Activated CD4-positive, alpha-beta T cell treated with anti-CD3 and anti-CD28 coated beads for 36 hours (primary cell): Measurements from ENCODE around the gene CHP1. TPM values are rescaled to one million over a fixed set of nuclear protein-coding genes. Genes with fewer than 3 reads are reported as not detected.
"Not testable (repeated sequence)": the region's sequence is repeated elsewhere in the genome, so short reads cannot be mapped to it uniquely, and the experiment has no call there.

Source experiments
- ATAC-seq: fragments of 200-7000 bp; cut with Tn5 transposase; one replicate; pipeline ENCODE4 v1.10.0; 2021; ENCODE audit warnings: mild to moderate bottlenecking, moderate library complexity
- CTCF ChIA-PET: fragments of 350-600 bp; sonication (Branson Sonifier 250); formaldehyde crosslinking; loops from one replicate; lab custom pipeline; 2021; ENCODE audit warnings: antibody characterized with exemption; lab: Charles Lee
- POLR2A ChIA-PET: fragments of 350-600 bp; sonication (Branson Sonifier 250); formaldehyde crosslinking; loops from one replicate; lab custom pipeline; 2021; ENCODE audit warnings: antibody characterized with exemption, inconsistent platforms; lab: Charles Lee
- DNase-seq: peaks from one replicate; pipeline ENCODE4 v3.0.0-alpha.2; 2020
- H3K27ac Mint-ChIP-seq: one replicate; pipeline ENCODE4 v1.8.0; 2021; ENCODE audit warnings: mixed read lengths
- H3K27me3 Mint-ChIP-seq: one replicate; pipeline ENCODE4 v1.8.0; 2021; ENCODE audit warnings: mixed read lengths
- H3K36me3 Mint-ChIP-seq: one replicate; pipeline ENCODE4 v1.8.0; 2021; ENCODE audit warnings: low read depth, mixed read lengths
- H3K4me1 Mint-ChIP-seq: one replicate; pipeline ENCODE4 v1.8.0; 2021; ENCODE audit warnings: mixed read lengths
- H3K4me3 Mint-ChIP-seq: one replicate; pipeline ENCODE4 v1.8.0; 2021; ENCODE audit warnings: mild to moderate bottlenecking, moderate library complexity, mixed read lengths
- H3K9me3 Mint-ChIP-seq: one replicate; pipeline ENCODE4 v1.8.0; 2021; ENCODE audit warnings: low read depth, mixed read lengths
- intact Hi-C, 2 experiments: fragments of 100-400 bp; cut with DNase I in 1 of 2; cut with micrococcal nuclease in 1 of 2; formaldehyde crosslinking; loops; one replicate each; pipeline versions ENCODE4 v1.14.2 to v1.15.1; 2022 to 2024; cut with DNase I, micrococcal nuclease
- total RNA-seq, 2 experiments: library from RNA; stranded (reverse); gene quantifications; one replicate each; pipeline ENCODE4 v1.2.3, GENCODE V29; 2021

Gene CHP1
- total RNA-seq, 2 experiments from 2014 or later, result 32.7 to 34.5 TPM

DNA sequence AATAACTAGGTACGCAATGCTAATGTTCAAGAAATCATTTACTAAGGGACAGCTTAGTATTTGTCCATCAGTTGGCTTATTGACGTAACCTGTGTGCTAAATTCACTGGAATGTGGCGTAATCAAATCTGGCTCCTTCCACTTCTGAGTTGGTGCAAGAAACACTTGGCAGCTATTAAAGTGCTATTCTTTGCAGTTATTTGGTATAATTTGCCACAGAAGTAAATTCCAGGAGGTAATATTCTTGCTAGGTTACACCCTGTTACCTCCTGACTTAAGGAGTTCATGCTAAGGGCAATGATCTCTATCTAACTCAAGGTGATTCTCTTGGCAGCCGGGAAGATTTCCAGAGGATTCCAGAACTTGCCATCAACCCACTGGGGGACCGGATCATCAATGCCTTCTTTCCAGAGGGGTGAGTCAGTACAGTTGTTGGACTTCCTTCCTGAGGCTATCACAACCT is 25.5 kb downstream of the CHP1 start:
- Mint-ChIP-seq H3K27me3 (no peaks in the 10 kb centered on the region), H3K36me3 (peaks cover 3% of the 10 kb centered on the region), H3K27ac (no peak overlapping the region), H3K9me3 (no peaks in the 10 kb centered on the region), H3K4me3 (no peak overlapping the region), H3K4me1 (no peaks in the 10 kb centered on the region)
- CTCF ChIA-PET, result no interaction called here
- no peak for DNase-seq
- no peak for ATAC-seq
- intact Hi-C loops, result loop anchor here in 1 of 2 experiments (5.0 kb wide), 1 partner anchor 54 kb away; no protein-coding TSS in a partner anchor
- POLR2A ChIA-PET, result no interaction called here

DNA sequence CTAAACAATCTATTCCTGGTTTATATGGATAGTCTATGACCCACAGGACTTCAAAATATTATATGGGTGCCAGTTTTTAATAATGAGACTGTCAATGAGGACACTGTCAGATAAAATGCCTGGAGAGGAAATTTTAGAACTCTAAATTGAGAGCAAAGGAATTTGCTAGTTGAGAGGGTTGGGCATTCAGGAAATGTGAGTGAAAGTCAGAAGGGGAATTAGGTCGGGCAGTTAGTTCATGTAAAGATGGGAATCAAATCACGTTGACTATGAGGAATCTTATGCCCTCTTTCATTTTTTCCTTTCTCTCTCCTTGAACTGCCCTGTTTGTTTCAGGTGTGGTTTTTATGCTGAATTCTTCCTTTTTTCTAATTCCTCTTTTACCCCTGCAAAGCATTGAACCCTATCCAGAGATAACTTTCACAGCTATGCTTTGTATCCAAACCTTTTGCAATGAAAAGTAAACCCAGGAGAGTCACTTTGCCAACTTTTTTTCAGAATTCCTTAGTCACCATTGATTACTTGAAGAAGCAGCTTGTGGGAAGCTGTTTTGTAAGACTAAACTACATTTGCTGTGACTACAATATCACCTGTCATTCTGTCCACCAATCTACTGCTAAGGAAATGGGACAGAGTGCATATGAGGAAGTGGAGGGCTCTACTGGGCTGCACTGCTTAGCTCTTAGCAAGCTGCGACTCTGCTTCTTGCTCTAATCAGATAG is 27.8 kb downstream of the CHP1 start:
- no peak for ATAC-seq
- ChIA-PET POLR2A (no interaction called here), CTCF (interaction anchor here (0.6 to 1.2 kb wide), 4 partner anchors 39 to 240 kb away, joined by 3 read pairs; no protein-coding TSS in a partner anchor)

DNA sequence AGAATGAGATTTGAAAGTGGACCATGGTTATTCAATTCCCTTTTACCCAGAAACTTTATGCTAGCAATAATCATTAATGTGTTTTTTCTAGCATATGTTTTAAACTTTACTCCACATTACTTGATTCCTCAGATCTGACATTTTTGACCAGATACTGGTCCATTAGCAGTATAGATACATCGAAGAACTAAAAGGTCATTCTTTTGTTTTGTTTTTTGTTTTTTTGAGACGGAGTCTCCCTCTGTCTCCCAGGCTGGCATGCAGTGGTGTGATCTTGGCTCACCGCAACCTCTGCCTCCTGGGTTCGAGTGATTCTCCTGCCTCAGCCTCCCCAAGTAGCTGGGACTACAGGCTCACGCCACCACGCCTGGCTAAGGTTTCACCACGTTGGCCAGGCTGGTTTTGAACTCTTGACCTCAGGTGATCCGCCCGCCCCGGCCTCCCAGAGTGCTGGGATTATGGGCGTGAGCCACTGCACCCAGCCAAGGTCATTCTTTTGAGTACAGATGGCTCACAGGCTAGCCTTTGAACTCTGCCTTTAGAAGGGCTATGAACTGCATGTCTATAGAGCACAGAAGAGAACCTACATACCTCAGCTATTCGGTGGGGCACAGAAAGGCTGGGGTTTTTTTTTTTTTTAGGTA is 28.6 kb downstream of the CHP1 start:
- ATAC-seq (no peak), DNase-seq (no peak)
- H3K27me3 Mint-ChIP-seq, result no peaks in the 10 kb centered on the region
- intact Hi-C loops, result loop anchor here in 1 of 2 experiments (5.0 kb wide), 1 partner anchor 57 kb away; no protein-coding TSS in a partner anchor
- H3K36me3 Mint-ChIP-seq, result peaks cover 7% of the 10 kb centered on the region
- no peaks in the 10 kb centered on the region for H3K4me1 Mint-ChIP-seq
- POLR2A ChIA-PET, result no interaction called here
- no peaks in the 10 kb centered on the region for H3K9me3 Mint-ChIP-seq
- H3K4me3 Mint-ChIP-seq, result no peak overlapping the region
- CTCF ChIA-PET, result interaction anchor here (0.6 to 1.0 kb wide), 2 partner anchors 10 to 133 kb away, joined by 3 read pairs; no protein-coding TSS in a partner anchor
- no peak overlapping the region for H3K27ac Mint-ChIP-seq

More for the DNA sequence above, 27.8 kb downstream of the CHP1 start:
- no peak overlapping the region for H3K27ac Mint-ChIP-seq
- no peaks in the 10 kb centered on the region for H3K27me3 Mint-ChIP-seq
- no peak for DNase-seq
- no peak overlapping the region for H3K4me3 Mint-ChIP-seq
- intact Hi-C loops, result loop anchor here in 1 of 2 experiments (5.0 kb wide), 1 partner anchor 57 kb away; no protein-coding TSS in a partner anchor
- no peaks in the 10 kb centered on the region for H3K9me3 Mint-ChIP-seq
- H3K36me3 Mint-ChIP-seq, result peaks cover 7% of the 10 kb centered on the region
- no peaks in the 10 kb centered on the region for H3K4me1 Mint-ChIP-seq

DNA sequence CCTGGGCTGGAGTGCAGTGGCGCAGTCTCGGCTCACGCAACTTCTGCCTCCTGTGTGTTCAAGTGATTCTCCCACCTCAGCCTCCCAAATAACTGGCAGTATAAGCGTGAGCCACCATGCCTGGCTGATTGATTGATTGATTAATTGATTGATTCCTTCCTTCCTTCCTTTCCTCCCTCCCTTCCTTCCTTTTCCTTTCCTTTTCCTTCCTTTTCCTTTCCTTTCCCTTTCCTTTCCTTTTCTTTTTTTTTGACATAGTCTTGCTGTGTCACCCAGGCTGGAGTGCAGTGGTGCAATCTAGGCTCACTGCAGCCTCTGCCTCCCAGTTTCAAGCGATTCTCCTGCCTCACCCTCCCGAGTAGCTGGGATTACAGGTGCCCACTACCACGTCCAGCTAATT is 29.9 kb downstream of the CHP1 start:
- H3K36me3 Mint-ChIP-seq, H3K27ac Mint-ChIP-seq, intact Hi-C loops, H3K9me3 Mint-ChIP-seq, POLR2A ChIA-PET, CTCF ChIA-PET, H3K4me1 Mint-ChIP-seq, DNase-seq, ATAC-seq, H3K4me3 Mint-ChIP-seq, H3K27me3 Mint-ChIP-seq: not testable (repeated sequence)

DNA sequence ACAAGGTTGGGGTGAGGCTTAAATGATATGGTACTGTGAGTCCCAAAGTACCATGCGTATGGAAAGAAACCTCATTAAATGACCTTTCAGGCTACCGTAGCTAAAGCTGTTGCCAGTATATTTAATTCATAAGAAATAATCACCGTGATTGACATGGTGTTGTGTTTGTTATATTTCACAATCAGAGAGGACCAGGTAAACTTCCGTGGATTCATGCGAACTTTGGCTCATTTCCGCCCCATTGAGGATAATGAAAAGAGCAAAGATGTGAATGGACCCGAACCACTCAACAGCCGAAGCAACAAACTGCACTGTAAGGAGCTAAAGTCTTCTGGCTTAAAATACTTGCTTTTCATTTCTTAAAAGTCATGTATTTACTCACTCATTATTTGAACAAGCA is 31.5 kb downstream of the CHP1 start:
- Mint-ChIP-seq H3K27ac (no peak overlapping the region), H3K9me3 (no peaks in the 10 kb centered on the region), H3K36me3 (peaks cover 10% of the 10 kb centered on the region), H3K4me3 (no peak overlapping the region), H3K27me3 (no peaks in the 10 kb centered on the region), H3K4me1 (no peaks in the 10 kb centered on the region)
- ATAC-seq (no peak), DNase-seq (no peak)
- CTCF ChIA-PET, result no interaction called here
- intact Hi-C loops, result no loop called here
- POLR2A ChIA-PET, result no interaction called here

DNA sequence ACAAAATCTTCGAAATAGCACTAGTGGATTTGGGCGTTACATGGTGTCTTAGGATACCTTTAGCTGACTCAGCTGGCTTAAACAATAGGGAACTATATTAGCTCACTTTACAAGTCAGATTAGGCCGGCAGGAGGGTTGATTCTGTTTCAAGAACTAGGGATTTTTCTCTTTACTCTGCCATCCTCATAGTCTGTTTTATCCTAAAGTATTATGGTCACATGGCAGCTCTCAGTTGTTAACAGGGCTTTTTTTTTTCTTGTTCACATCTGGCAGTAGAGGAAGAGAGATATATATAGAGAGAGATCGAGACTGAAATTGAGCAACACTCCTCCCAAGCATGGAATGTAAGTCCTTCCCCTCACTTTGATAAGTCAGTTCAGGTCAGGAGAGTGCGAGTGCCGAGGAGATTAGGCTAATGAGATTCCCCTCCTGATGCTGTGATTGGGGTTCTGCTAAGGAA is 32.9 kb downstream of the CHP1 start:
- Mint-ChIP-seq H3K36me3 (peaks cover 12% of the 10 kb centered on the region), H3K27me3 (no peaks in the 10 kb centered on the region), H3K4me3 (no peak overlapping the region), H3K27ac (no peak overlapping the region), H3K4me1 (no peaks in the 10 kb centered on the region), H3K9me3 (no peaks in the 10 kb centered on the region)
- no peak for DNase-seq
- CTCF ChIA-PET, result interaction anchor here (1.2 kb wide), 1 partner anchor 405 kb away, joined by 3 read pairs; no protein-coding TSS in a partner anchor
- intact Hi-C loops, result no loop called here
- POLR2A ChIA-PET, result no interaction called here
- no peak for ATAC-seq

DNA sequence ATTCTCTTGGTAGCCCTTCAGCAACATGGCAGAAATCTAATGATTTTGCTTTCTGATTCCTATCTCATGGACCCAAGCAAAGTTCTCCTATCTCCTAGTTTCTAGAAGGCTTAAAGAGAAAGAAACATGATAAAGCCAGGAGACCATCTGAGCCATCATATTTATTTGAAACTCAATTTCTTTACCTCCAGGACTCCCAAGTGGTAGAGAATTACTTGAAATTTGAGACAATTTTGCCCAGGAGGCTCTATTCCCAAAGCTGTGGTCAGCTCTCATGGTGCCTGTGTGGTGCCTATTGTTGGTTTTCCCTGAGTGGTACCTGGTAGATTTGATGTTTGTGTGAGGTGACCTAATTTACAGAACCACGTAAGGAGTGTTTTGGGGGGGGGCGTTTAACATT is 38.8 kb downstream of the CHP1 start:
- ATAC-seq (no peak), DNase-seq (no peak)
- H3K4me1 Mint-ChIP-seq, result no peaks in the 10 kb centered on the region
- no peak overlapping the region for H3K4me3 Mint-ChIP-seq
- CTCF ChIA-PET, result interaction anchor here (1.0 kb wide), 1 partner anchor 10 kb away, joined by 3 read pairs; no protein-coding TSS in a partner anchor
- H3K27me3 Mint-ChIP-seq, result no peaks in the 10 kb centered on the region
- no peak overlapping the region for H3K27ac Mint-ChIP-seq
- POLR2A ChIA-PET, result interaction anchor here (0.7 kb wide), 1 partner anchor 218 kb away, joined by 4 read pairs; no protein-coding TSS in a partner anchor
- H3K9me3 Mint-ChIP-seq, result no peaks in the 10 kb centered on the region
- intact Hi-C loops, result no loop called here
- H3K36me3 Mint-ChIP-seq, result peaks cover 8% of the 10 kb centered on the region

DNA sequence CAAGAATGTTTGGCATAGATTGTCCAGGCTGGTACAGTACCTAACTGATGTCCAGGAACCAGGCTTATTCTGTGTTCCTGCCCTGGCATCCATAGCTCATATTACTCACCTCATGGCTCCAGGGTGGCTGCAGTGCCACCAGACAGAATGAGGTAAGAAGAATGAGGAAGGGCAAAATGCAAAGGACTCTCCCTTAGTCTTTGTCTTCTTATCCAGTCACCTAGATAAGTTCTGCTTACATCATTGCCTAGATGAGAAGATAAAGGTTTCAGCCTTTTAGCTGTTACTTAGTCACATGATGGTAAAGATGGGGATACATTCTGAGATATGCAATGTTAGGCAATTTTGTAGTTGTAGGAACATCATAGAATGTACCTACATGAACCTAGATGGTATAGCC is 45.8 kb downstream of the CHP1 start:
- POLR2A ChIA-PET, result no interaction called here
- Mint-ChIP-seq H3K4me1 (no peaks in the 10 kb centered on the region), H3K27me3 (no peaks in the 10 kb centered on the region), H3K27ac (no peak overlapping the region), H3K4me3 (no peak overlapping the region), H3K36me3 (peaks cover 2% of the 10 kb centered on the region), H3K9me3 (no peaks in the 10 kb centered on the region)
- CTCF ChIA-PET, result interaction anchor here (1.5 kb wide), 2 partner anchors 14 to 46 kb away, joined by 3 read pairs; partner anchors contain the start of genes CHP1 and EXD1
- intact Hi-C loops, result no loop called here
- no peak for ATAC-seq
- DNase-seq, result no peak

DNA sequence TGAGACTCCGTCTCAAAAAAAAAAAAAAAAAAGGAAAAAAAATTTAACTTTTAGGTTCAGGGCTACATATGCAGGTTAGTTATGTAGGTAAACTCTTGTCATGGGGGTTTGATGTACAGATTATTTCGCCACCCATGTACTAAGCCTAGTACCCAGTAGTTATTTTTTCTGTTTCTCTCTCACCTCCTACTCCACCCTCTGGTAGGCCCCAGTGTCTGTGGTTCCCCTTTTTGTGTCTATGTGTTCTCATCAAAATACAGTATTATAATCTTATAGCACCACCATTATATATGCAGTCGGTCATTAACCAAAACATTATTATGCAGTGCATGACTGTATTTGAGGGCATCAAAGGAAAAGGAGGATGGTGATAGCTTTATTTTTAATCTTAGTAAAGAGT is 47.3 kb downstream of the CHP1 start:
- intact Hi-C loops, result no loop called here
- Mint-ChIP-seq H3K27me3 (no peaks in the 10 kb centered on the region), H3K9me3 (no peaks in the 10 kb centered on the region), H3K36me3 (peaks cover 2% of the 10 kb centered on the region), H3K4me1 (peaks cover 8% of the 10 kb centered on the region), H3K27ac (no peak overlapping the region), H3K4me3 (no peak overlapping the region)
- ChIA-PET CTCF (no interaction called here), POLR2A (no interaction called here)
- ATAC-seq (no peak), DNase-seq (no peak)

DNA sequence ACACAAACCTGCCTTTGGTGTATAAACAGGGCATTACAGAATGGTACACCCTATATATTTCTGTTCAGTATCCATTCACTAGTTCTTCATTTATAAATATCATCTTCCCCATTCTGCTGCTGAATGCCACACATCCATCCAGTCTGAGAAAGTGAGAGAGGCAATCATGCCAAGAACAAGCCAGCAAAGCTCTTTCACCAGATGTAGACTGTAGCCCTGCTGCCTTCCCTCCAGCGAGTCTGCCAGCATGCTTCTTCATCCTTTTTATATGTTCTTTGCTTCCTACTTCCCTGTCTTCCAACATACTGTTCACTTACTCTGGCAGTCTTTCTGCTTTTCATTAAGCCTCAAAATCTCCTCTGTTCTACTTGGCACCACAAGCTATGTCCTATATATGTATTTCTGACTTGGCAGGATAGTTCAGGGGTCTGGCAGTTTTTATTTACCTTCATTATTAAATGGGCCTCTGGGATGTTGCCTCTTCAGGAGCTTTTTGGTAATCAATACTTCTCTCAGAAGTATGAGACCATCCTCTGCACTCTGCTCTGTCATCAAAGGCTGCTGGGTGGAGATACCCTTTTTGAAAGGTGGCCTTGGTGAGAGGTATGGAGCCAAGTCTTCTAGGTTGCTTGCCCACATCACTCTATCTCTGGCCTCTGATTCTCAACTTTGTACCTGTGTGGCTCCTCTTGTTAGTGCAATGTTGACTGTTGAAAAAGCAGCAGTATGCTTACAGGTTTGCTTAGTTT is 48.6 kb downstream of the CHP1 start:
- H3K9me3 Mint-ChIP-seq, result no peaks in the 10 kb centered on the region
- peaks cover 10% of the 10 kb centered on the region for H3K36me3 Mint-ChIP-seq
- intact Hi-C loops, result loop anchor here (5.0 to 10.0 kb wide), 2 partner anchors 165 to 372 kb away; partner anchors contain the start of gene INO80 (in 1 of the 2)
- POLR2A ChIA-PET, result no interaction called here
- H3K4me3 Mint-ChIP-seq, result no peak overlapping the region
- CTCF ChIA-PET, result no interaction called here
- H3K27me3 Mint-ChIP-seq, result no peaks in the 10 kb centered on the region
- ATAC-seq (no peak), DNase-seq (no peak)
- H3K4me1 Mint-ChIP-seq, result peaks cover 13% of the 10 kb centered on the region
- H3K27ac Mint-ChIP-seq, result no peak overlapping the region

DNA sequence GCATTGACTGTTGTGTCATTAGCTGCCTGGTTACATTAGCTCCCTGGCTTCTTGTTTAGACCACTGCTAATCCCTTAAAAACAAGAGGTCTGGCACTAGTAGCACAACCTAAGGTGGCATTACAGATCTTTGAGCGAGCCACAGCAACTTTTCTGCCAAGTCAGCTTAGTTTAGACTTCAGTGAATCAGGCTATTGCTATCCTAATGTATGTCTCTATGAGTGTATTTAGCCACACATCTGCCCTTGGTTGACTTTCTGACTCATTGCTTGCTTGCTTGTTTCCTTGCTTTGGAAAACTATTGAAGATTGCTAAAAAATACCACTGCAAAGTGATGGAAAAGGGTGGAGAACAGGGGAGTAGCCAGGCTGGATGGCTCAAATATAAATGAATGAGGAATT is 50.2 kb downstream of the CHP1 start:
- intact Hi-C loops, result loop anchor here (5.0 to 10.0 kb wide), 2 partner anchors 166 to 374 kb away; partner anchors contain the start of gene INO80 (in 1 of the 2)
- H3K27ac Mint-ChIP-seq, result no peak overlapping the region
- no peak for DNase-seq
- H3K36me3 Mint-ChIP-seq, result peaks cover 24% of the 10 kb centered on the region
- H3K4me1 Mint-ChIP-seq, result peaks cover 24% of the 10 kb centered on the region
- ATAC-seq, result no peak
- no peaks in the 10 kb centered on the region for H3K27me3 Mint-ChIP-seq
- H3K9me3 Mint-ChIP-seq, result no peaks in the 10 kb centered on the region
- POLR2A ChIA-PET, result no interaction called here
- no peak overlapping the region for H3K4me3 Mint-ChIP-seq
- CTCF ChIA-PET, result no interaction called here
